COLO829 (cell line): ENCODE measurements around the gene PCSK7.
"Not testable (repeated sequence)": the region's sequence is repeated elsewhere in the genome, so short reads cannot be mapped to it uniquely, and the experiment has no call there.

Experiments used
- DNase-seq: peaks from one replicate; pipeline ENCODE4 v3.0.0; 2012; ENCODE audit warnings: low spot score

The PCSK7 gene

DNA sequence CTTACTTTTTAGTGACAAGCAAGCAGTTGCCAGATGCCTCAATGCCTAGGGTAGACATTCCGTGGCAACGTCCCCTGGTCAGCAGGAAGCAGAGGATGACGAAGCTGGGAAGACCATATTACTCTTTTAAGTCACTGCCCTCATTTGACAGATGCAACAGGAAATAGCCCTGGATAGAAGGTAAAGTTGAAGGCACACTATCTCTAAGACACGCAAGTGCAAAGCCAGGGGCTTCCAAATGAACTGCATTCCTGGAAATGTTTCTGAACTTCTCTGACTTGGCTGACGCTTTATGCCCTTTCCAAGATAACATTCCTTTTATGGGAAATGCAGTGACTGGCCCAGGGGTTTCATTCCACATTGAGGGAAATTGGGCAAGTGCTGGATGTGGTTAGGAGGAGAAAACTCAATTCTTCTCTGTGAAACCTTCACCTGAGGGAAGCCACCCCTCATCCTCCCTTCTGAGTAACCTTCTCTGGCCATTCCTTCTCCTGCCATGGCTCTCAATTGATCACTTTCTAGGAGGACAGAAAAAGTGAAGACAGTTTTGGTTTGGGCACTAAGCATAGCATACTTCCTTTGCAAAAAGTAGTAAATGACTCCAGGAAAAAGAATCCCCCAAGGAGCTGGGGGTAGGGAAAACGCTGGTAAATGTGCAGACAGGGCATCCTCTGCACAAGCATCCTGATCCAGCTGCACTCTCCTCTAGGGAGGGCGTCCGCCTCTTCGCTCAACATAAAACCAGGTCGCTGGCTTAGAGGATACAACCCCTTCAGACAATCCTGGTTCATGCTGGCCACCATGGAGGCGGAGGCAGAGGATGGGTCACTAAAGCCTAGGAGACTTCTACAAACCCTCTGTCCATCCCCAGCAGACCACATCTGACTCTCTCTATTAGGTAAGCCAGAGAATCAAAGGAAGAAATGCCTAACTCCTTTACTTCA lies 14.5 kb downstream of the PCSK7 start:
- no peak for DNase-seq

DNA sequence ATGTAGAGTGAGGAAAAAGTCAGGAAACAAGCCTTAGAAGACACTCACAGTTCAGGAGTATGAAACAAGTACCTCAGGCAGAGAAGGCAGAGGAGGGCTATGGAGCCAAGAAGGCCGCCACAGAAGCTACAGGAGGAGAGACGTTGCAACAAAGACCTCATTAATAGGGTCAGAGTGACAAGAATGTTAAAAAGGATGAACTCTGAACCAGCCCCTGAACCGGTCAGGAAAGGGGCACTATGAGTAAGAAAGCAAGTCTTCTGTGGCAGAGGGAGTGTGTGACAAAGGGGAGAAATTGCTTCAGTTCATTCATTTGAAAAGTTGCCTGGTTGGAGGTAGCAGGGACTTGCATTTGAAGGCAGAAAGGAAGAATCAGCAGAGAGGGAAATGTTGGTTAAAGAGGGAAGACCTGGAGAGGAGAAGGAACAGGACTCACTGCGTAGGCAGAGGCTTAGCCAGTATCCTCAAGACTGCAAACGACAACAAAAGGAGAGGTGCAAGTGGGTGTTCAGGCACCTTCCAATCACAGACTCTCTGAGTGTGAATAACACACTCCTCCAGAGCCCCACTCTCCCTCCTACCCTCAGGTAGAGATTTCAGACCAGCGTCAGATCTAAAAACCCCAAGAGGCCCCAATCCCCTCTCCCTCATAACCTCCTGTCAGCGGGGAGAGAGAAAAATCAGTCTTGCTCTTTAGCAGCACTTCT lies 17.3 kb downstream of the PCSK7 start:
- DNase-seq, result no peak

DNA sequence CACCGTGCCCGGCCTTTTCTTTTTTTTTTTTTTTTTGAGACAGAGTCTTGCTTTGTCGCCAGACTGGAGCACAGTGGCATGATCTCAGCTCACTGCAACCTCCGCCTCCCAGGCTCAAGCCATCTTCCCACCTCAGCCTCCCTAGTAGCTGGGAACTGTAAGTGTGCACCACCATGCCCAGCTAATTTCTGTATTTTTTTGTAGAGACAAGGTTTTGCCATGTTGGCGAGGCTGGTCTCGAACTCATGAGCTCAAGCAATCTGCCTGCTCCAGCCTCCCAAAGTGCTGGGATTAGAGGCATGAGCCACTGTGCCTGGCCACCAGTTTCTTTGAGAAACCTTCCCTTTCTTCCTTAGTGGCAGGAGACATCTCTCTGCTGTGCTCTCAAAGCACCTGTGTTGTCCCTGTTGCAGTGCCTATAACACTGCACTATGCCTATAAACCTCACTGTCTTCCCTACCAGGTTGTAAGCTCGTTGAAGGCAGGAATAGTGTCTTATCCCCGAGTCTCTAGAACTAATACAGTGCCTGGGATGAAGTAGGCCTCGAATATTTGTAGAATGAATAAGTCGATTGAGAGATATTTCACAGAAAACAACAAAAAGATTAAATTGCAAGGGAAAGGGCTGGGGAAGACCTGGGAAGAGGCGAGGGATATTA lies 19.0 kb downstream of the PCSK7 start:
- DNase-seq, result no peak

GRCh38 chr11:117210620-117211019 lies 21.3 kb downstream of the PCSK7 start:
- no peak for DNase-seq

- DNase-seq, result not testable (repeated sequence)
Observed at GRCh38 chr11:117209351-117210125, 22.3 kb downstream of the PCSK7 start.

- DNase-seq, result not testable (repeated sequence)
Observed at GRCh38 chr11:117208710-117209109, 23.2 kb downstream of the PCSK7 start.

DNA sequence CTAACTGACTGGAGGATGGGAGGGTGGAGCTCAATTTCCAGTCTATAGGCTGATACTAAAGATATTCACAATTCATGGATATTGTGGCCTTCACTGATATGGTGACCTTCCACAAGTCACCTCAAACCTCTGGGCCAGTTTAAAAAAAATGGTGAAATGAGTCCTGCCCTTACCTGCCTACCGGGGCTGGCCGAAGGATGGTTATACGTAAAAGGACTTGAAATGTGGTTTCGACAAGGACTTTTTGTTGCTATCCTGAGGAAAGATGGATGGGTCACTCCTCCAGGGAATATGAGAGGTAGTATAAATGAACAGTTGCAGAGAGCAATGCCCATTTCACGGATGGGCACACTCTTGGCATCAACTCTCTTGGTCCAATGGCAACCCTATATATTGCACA lies 24.4 kb downstream of the PCSK7 start:
- DNase-seq, result not testable (repeated sequence)

DNA sequence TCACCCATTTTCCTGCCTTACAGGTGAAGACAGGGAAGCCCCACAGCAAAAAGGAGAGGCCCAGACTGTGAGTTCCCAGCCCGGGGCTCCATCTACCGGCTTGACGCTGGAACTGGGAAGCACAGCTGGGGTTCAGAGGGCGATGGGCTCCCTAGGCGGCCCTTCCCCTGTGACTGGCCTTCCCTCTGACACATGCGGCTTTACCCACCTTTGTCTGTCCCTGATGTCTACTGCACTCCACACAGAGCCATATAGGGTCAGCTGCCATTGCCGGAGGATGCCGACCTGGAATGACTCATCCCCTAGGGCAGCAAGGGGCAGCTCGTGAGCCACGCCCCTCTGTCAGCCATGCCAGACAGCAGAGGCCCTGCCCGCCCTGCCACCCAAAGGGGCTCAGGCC lies 25.0 kb downstream of the PCSK7 start:
- DNase-seq, result not testable (repeated sequence)

- not testable (repeated sequence) for DNase-seq
Observed at GRCh38 chr11:117206111-117206510, 25.8 kb downstream of the PCSK7 start.

DNA sequence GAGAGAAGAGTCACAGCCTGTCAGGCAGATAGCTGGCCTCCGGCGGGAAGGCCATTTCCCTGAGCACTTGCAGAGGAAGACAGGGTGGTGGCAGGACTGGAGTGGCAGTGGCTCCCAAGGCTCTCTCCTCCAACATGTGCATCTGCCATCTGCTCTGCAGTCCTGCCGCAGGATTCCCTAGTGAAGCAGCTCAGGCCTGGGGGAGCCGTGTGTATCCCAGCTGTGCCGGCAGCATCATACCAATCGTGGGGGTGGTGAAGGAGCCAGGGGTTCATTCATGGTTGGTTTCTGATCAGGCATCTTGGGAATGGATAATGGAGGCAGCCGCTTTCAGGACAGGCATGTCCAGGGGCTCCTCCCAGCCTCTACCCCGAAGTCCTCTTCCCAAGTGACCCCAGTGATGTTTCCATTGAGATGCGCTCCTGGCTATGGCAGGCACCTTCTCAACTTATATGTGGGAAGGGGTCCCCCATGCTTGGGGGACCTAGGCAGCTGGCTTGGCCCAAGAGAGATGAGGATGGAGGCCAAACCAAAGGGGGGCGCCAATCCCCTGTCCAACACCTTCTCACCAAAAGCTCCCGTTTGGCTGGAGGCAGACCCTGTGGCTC lies 26.6 kb downstream of the PCSK7 start:
- no peak for DNase-seq

GRCh38 chr11:117204283-117205080 lies 27.4 kb downstream of the PCSK7 start:
- no peak for DNase-seq

DNA sequence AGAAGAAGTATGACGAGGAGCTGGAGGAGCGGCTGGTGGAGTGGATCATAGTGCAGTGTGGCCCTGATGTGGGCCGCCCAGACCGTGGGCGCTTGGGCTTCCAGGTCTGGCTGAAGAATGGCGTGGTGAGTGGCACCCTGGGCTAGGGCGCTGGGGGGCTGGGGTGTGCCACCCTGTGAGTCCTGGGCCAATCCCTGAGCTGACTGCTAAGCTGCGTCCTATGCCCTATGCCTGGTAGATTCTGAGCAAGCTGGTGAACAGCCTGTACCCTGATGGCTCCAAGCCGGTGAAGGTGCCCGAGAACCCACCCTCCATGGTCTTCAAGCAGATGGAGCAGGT lies 28.8 kb downstream of the PCSK7 start:
- no peak for DNase-seq

GRCh38 chr11:117202386-117203068 lies 29.3 kb downstream of the PCSK7 start:
- no peak for DNase-seq

GRCh38 chr11:117201658-117202305 lies 30.1 kb downstream of the PCSK7 start:
- no peak for DNase-seq

GRCh38 chr11:117200813-117201657 lies 30.8 kb downstream of the PCSK7 start:
- no peak for DNase-seq

- DNase-seq, result no peak
Observed at GRCh38 chr11:117199916-117200812, 31.7 kb downstream of the PCSK7 start.

GRCh38 chr11:117199053-117199915 lies 32.6 kb downstream of the PCSK7 start, which contains the start of gene TAGLN:
TSS of gene TAGLN (plus strand) at chr11:117199370. CDS start at chr11:117203014, 3,644 bp downstream.
- no peak for DNase-seq
